OCI-LY7 (cell line): ENCODE results near the gene HPSE2. TPM values are rescaled to one million over a fixed set of nuclear protein-coding genes. Genes with fewer than 3 reads are reported as not detected.

ENCODE experiments used
- BruUV-seq: library from RNA; stranded (reverse); fragments of 400-500 nt; replicated peaks from 2 replicates; lab custom pipeline; 2021; lab: Mats Ljungman, UMichigan
- CTCF ChIA-PET: fragments of 300-600 bp; sonication (Branson Sonifier 250); formaldehyde crosslinking; loops from one replicate; lab custom pipeline; 2022; ENCODE audit warnings: antibody characterized with exemption; ENCODE audit not compliant: unreplicated experiment; lab: Charles Lee
- POLR2A ChIA-PET: fragments of 300-600 bp; sonication (Branson Sonifier 250); formaldehyde crosslinking; loops from one replicate; lab custom pipeline; 2022; ENCODE audit warnings: antibody characterized with exemption; lab: Charles Lee
- DNase-seq: peaks from one replicate; pipeline ENCODE4 v3.0.0-alpha.2; 2015; ENCODE audit warnings: low spot score
- H2AFZ ChIP-seq: fragments of 200-600 bp; sonication (generic), shearing (Covaris generic); 2 replicates; pipeline ENCODE4 v1.6.1; 2014; ENCODE audit warnings: mild to moderate bottlenecking, antibody characterized with exemption, low read length, moderate library complexity
- H3K27ac ChIP-seq: fragments of 200-600 bp; sonication (generic); 2 replicates; pipeline ENCODE4 v1.5.1; 2014; ENCODE audit warnings: mixed run types, low read depth, mild to moderate bottlenecking, moderate library complexity, low read length, inconsistent platforms; ENCODE audit not compliant: poor library complexity, severe bottlenecking
- H3K36me3 ChIP-seq: fragments of 200-600 bp; sonication (generic); 2 replicates; pipeline ENCODE4 v1.6.1; 2014; ENCODE audit warnings: mild to moderate bottlenecking, antibody characterized with exemption, low read length, moderate library complexity, mixed read lengths; ENCODE audit not compliant: insufficient read depth
- H3K4me1 ChIP-seq: fragments of 200-600 bp; sonication (generic); 2 replicates; pipeline ENCODE4 v1.5.1; 2014; ENCODE audit warnings: mild to moderate bottlenecking, low read length; ENCODE audit not compliant: insufficient read depth, poor library complexity, severe bottlenecking
- H3K4me2 ChIP-seq: fragments of 200-600 bp; sonication (generic); 2 replicates; pipeline ENCODE4 v1.6.1; 2014; ENCODE audit warnings: mild to moderate bottlenecking, low read length
- H3K4me3 ChIP-seq: fragments of 200-600 bp; sonication (generic); 2 replicates; pipeline ENCODE4 v1.5.1; 2014; ENCODE audit warnings: mild to moderate bottlenecking, low read depth, low read length; ENCODE audit not compliant: poor library complexity, severe bottlenecking
- H3K79me2 ChIP-seq: fragments of 200-600 bp; sonication (generic); 2 replicates; pipeline ENCODE4 v1.6.1; 2016; ENCODE audit warnings: low read depth, mild to moderate bottlenecking, low read length, moderate library complexity, mixed read lengths; ENCODE audit not compliant: insufficient read depth
- H3K9me2 ChIP-seq: fragments of 200-600 bp; sonication (generic); 2 replicates; pipeline ENCODE4 v1.6.1; 2016; ENCODE audit warnings: mild to moderate bottlenecking, low read length, mixed read lengths; ENCODE audit not compliant: insufficient read depth
- H3K9me3 ChIP-seq: fragments of 200-600 bp; sonication (generic); 2 replicates; pipeline ENCODE4 v1.6.1; 2014; ENCODE audit warnings: mild to moderate bottlenecking, mixed run types, low read length, mixed read lengths
- H4K20me1 ChIP-seq: fragments of 200-600 bp; sonication (generic); 2 replicates; pipeline ENCODE4 v1.6.1; 2014; ENCODE audit warnings: mild to moderate bottlenecking, antibody characterized with exemption, low read length, moderate library complexity, mixed read lengths; ENCODE audit not compliant: insufficient read depth
- CTCF ChIP-seq: fragments of 200-600 bp; sonication (generic); conservative IDR thresholded peaks from 2 replicates; pipeline ENCODE4 v1.5.1; 2014; ENCODE audit warnings: mild to moderate bottlenecking, antibody characterized with exemption, low read length, moderate library complexity, mixed read lengths
- EZH2phosphoT487 ChIP-seq: fragments of 200-600 bp; sonication (generic); IDR thresholded peaks from 2 replicates; pipeline ENCODE4 v1.6.1; 2018; ENCODE audit warnings: low read depth, borderline replicate concordance, mild to moderate bottlenecking, mixed run types, antibody characterized with exemption, low read length, moderate library complexity, mixed read lengths
- intact Hi-C: fragments of 100-400 bp; cut with micrococcal nuclease; formaldehyde crosslinking; loops from one replicate; pipeline ENCODE4 v1.10.0; 2022; ENCODE audit not compliant: unreplicated experiment
- total RNA-seq, 2 experiments: library from RNA; depleted of rRNA in 1 of 2; stranded (reverse); fragments of >200 nt in 1 of 2; shearing (Covaris generic) in 1 of 2; gene quantifications; 2 replicates each; pipeline ENCODE4 v1.2.3, GENCODE V29; 2014 to 2022

HPSE2 gene
- total RNA-seq, 2 experiments from 2014 or later: not detected

- TF ChIP-seq EZH2phosphoT487 (no peak), CTCF (no peak)
- H3K9me2 ChIP-seq: no peaks in the 10 kb centered on the region
- POLR2A ChIA-PET: no interaction called here
- H3K9me3 ChIP-seq: no peaks in the 10 kb centered on the region
- no TSS peak for BruUV-seq
- no peak overlapping the region for H3K4me3 ChIP-seq
- no peak overlapping the region for H3K4me2 ChIP-seq
- no peaks in the 10 kb centered on the region for H3K4me1 ChIP-seq
- intact Hi-C loops: no loop called here
- DNase-seq: no peak
- no peaks in the 10 kb centered on the region for H3K36me3 ChIP-seq
- no peak overlapping the region for H2AFZ ChIP-seq
- CTCF ChIA-PET: no interaction called here
- H3K79me2 ChIP-seq: no peaks in the 10 kb centered on the region
- H4K20me1 ChIP-seq: no peaks in the 10 kb centered on the region
- H3K27ac ChIP-seq: no peak overlapping the region
These were observed 709.7 kb downstream of the HPSE2 start for GRCh38 chr10:98525969-98526368.

GRCh38 chr10:98524124-98524523, 711.5 kb downstream of the HPSE2 start:
- TF ChIP-seq EZH2phosphoT487: no peak
- no peak for TF ChIP-seq CTCF
- intact Hi-C loops: no loop called here
- no peak overlapping the region for H3K4me2 ChIP-seq
- CTCF ChIA-PET: no interaction called here
- H3K9me2 ChIP-seq: no peaks in the 10 kb centered on the region
- H3K36me3 ChIP-seq: no peaks in the 10 kb centered on the region
- no peaks in the 10 kb centered on the region for H4K20me1 ChIP-seq
- H3K4me1 ChIP-seq: no peaks in the 10 kb centered on the region
- H2AFZ ChIP-seq: no peak overlapping the region
- H3K27ac ChIP-seq: no peak overlapping the region
- no TSS peak for BruUV-seq
- POLR2A ChIA-PET: no interaction called here
- H3K9me3 ChIP-seq: no peaks in the 10 kb centered on the region
- no peaks in the 10 kb centered on the region for H3K79me2 ChIP-seq
- H3K4me3 ChIP-seq: no peak overlapping the region
- DNase-seq: no peak

GRCh38 chr10:98519841-98520240, 715.8 kb downstream of the HPSE2 start:
- H3K9me2 ChIP-seq: no peaks in the 10 kb centered on the region
- intact Hi-C loops: no loop called here
- H4K20me1 ChIP-seq: no peaks in the 10 kb centered on the region
- H3K27ac ChIP-seq: no peak overlapping the region
- no peak overlapping the region for H3K4me3 ChIP-seq
- no TSS peak for BruUV-seq
- ChIA-PET POLR2A (no interaction called here), CTCF (no interaction called here)
- H3K4me2 ChIP-seq: no peak overlapping the region
- H3K36me3 ChIP-seq: no peaks in the 10 kb centered on the region
- no peaks in the 10 kb centered on the region for H3K4me1 ChIP-seq
- H2AFZ ChIP-seq: no peak overlapping the region
- no peak for DNase-seq
- no peaks in the 10 kb centered on the region for H3K79me2 ChIP-seq
- H3K9me3 ChIP-seq: no peaks in the 10 kb centered on the region
- TF ChIP-seq EZH2phosphoT487: no peak
- no peak for TF ChIP-seq CTCF
